ENCODE measurements around the gene PHYKPL.

DNA sequence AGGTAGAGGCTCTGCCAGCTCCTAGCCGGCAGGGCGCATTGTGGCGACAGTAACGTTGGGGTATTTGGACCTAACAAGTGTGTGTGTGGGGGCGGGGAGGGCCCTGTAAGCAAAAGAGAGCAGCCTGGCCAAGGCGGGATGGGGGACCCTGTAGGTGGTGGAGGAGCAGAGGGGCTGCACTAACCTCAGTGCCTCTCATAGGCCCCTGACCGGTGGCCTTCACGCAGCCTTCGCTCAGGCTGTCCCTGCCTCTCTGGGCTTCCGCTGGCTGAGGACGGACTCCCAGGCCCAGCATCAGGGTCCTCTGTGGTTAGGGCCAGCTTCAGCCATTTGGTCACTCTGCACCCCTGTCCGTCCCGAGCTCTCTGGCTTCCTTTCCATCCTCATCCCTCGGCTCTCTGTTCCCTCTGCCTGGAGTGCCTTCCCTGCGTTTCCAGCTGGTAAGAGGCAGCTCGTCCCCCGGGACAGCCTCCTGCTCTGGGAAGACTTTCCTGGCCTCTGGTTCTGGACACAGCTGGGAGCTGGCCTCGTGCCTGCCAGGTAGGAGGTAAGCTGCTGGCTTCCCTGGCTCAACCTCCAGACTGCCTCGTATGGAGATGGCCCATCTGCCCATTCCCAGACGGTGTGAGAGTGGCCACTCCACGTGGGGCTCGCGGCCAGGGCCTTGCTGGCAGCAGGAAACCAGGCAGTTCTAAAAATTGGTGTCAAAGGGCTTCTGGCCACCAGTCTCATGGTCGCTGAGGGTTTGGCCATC lies 39.3 kb upstream of the PHYKPL start:
- TF ChIP-seq, protein P1, sequence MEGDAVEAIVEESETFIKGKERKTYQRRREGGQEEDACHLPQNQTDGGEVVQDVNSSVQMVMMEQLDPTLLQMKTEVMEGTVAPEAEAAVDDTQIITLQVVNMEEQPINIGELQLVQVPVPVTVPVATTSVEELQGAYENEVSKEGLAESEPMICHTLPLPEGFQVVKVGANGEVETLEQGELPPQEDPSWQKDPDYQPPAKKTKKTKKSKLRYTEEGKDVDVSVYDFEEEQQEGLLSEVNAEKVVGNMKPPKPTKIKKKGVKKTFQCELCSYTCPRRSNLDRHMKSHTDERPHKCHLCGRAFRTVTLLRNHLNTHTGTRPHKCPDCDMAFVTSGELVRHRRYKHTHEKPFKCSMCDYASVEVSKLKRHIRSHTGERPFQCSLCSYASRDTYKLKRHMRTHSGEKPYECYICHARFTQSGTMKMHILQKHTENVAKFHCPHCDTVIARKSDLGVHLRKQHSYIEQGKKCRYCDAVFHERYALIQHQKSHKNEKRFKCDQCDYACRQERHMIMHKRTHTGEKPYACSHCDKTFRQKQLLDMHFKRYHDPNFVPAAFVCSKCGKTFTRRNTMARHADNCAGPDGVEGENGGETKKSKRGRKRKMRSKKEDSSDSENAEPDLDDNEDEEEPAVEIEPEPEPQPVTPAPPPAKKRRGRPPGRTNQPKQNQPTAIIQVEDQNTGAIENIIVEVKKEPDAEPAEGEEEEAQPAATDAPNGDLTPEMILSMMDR (IDR thresholded peaks at IDR 0.05; ENCODE audit: insufficient read depth, low read length), result no peak
- TF ChIP-seq, protein P2, sequence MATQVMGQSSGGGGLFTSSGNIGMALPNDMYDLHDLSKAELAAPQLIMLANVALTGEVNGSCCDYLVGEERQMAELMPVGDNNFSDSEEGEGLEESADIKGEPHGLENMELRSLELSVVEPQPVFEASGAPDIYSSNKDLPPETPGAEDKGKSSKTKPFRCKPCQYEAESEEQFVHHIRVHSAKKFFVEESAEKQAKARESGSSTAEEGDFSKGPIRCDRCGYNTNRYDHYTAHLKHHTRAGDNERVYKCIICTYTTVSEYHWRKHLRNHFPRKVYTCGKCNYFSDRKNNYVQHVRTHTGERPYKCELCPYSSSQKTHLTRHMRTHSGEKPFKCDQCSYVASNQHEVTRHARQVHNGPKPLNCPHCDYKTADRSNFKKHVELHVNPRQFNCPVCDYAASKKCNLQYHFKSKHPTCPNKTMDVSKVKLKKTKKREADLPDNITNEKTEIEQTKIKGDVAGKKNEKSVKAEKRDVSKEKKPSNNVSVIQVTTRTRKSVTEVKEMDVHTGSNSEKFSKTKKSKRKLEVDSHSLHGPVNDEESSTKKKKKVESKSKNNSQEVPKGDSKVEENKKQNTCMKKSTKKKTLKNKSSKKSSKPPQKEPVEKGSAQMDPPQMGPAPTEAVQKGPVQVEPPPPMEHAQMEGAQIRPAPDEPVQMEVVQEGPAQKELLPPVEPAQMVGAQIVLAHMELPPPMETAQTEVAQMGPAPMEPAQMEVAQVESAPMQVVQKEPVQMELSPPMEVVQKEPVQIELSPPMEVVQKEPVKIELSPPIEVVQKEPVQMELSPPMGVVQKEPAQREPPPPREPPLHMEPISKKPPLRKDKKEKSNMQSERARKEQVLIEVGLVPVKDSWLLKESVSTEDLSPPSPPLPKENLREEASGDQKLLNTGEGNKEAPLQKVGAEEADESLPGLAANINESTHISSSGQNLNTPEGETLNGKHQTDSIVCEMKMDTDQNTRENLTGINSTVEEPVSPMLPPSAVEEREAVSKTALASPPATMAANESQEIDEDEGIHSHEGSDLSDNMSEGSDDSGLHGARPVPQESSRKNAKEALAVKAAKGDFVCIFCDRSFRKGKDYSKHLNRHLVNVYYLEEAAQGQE (IDR thresholded peaks at IDR 0.05; ENCODE audit: insufficient replicate concordance, low read depth), result no peak
- TF ChIP-seq POLR2AphosphoS5 (IDR thresholded peaks at IDR 0.05; ENCODE audit: low read depth), result no peak; the same call in 1 of the 2 replicates
- TF ChIP-seq SPI1 (IDR thresholded peaks at IDR 0.05; ENCODE audit: borderline replicate concordance, low read depth), result no peak
- no peak for TF ChIP-seq GABPA (IDR thresholded peaks at IDR 0.05; ENCODE audit: low read depth)
